GM18873 (cell line): ENCODE measurements around the gene COLEC11.
"Not testable (repeated sequence)": the region's sequence is repeated elsewhere in the genome, so short reads cannot be mapped to it uniquely, and the experiment has no call there.

Experiments used
- ATAC-seq: cut with Tn5 transposase; IDR thresholded peaks from one replicate; pipeline ENCODE4 v1.9.1; 2021; ENCODE audit warnings: mild to moderate bottlenecking, moderate library complexity, moderate number of reproducible peaks; ENCODE audit not compliant: unreplicated experiment, low FRiP score

The COLEC11 gene

GRCh38 chr2:3649581-3649980, 54.7 kb downstream of the COLEC11 start:
- ATAC-seq = no peak

- ATAC-seq = no peak
Measured at GRCh38 chr2:3650140-3650920, 55.4 kb downstream of the COLEC11 start.

- peak; percentile 79 for ATAC-seq
Measured at GRCh38 chr2:3651691-3652648, 57.1 kb downstream of the COLEC11 start.

- ATAC-seq = no peak
Measured at GRCh38 chr2:3652896-3653625, 58.1 kb downstream of the COLEC11 start.

GRCh38 chr2:3654011-3654410, 59.1 kb downstream of the COLEC11 start:
- ATAC-seq = no peak

- ATAC-seq = no peak
Measured at GRCh38 chr2:3654531-3655225, 59.8 kb downstream of the COLEC11 start.

GRCh38 chr2:3655871-3656761, 61.2 kb downstream of the COLEC11 start:
- no peak for ATAC-seq

- ATAC-seq = no peak
Measured at GRCh38 chr2:3656762-3657721, 62.1 kb downstream of the COLEC11 start.

GRCh38 chr2:3657881-3658280, 63.0 kb downstream of the COLEC11 start, which contains the start of gene ALLC:
Gene ALLC (plus strand): TSS chr2:3658200. CDS start chr2:3671158, 12,958 bp downstream.
- no peak for ATAC-seq

GRCh38 chr2:3659447-3660432, 64.8 kb downstream of the COLEC11 start:
- ATAC-seq = no peak

- not testable (repeated sequence) for ATAC-seq
Measured at GRCh38 chr2:3660640-3661039, 65.7 kb downstream of the COLEC11 start.

GRCh38 chr2:3661149-3661660, 66.3 kb downstream of the COLEC11 start:
- no peak for ATAC-seq

- no peak for ATAC-seq
Measured at GRCh38 chr2:3662239-3662638, 67.3 kb downstream of the COLEC11 start.

- ATAC-seq = no peak
Measured at GRCh38 chr2:3664118-3664517, 69.2 kb downstream of the COLEC11 start.

- ATAC-seq = no peak
Measured at GRCh38 chr2:3664925-3665324, 70.0 kb downstream of the COLEC11 start.

- no peak for ATAC-seq
Measured at GRCh38 chr2:3665886-3666612, 71.1 kb downstream of the COLEC11 start.
